A673 (cell line): Measurements from ENCODE around the gene SND1. TPM values are rescaled to one million over a fixed set of nuclear protein-coding genes. Genes with fewer than 3 reads are reported as not detected.

Experiments used
- BruUV-seq: library from RNA; stranded (reverse); fragments of 400-500 nt; replicated peaks from 2 replicates; lab custom pipeline; 2021; lab: Mats Ljungman, UMichigan
- CTCF ChIA-PET: fragments of 300-600 bp; sonication (Branson Sonifier 250); formaldehyde crosslinking; loops from one replicate; lab custom pipeline; 2022; ENCODE audit warnings: antibody characterized with exemption; lab: Charles Lee
- POLR2A ChIA-PET: fragments of 300-600 bp; sonication (Branson Sonifier 250); formaldehyde crosslinking; loops from one replicate; lab custom pipeline; 2022; ENCODE audit warnings: antibody characterized with exemption; ENCODE audit not compliant: low non-redundant PET; lab: Charles Lee
- DNase-seq: peaks from one replicate; pipeline ENCODE4 v3.0.0-alpha.2; 2015; ENCODE audit warnings: low spot score
- H3K27ac ChIP-seq: fragments of 200-600 bp; sonication (generic); 2 replicates; pipeline ENCODE4 v1.5.1; 2016; ENCODE audit warnings: mixed run types, low read depth, mild to moderate bottlenecking, mixed read lengths, antibody characterized with exemption, low read length; ENCODE audit not compliant: poor library complexity, severe bottlenecking
- H3K27me3 ChIP-seq: fragments of 200-600 bp; sonication (generic); replicated peaks from 2 replicates; pipeline ENCODE4 v1.6.1; 2017; ENCODE audit warnings: mixed run types, low read depth, mild to moderate bottlenecking, mixed read lengths, antibody characterized with exemption, low read length; ENCODE audit not compliant: insufficient read depth, poor library complexity
- H3K36me3 ChIP-seq: fragments of 200-600 bp; sonication (generic); 2 replicates; pipeline ENCODE4 v1.6.1; 2016; ENCODE audit warnings: mixed run types, mild to moderate bottlenecking, mixed read lengths, antibody characterized with exemption, low read length; ENCODE audit not compliant: insufficient read depth, poor library complexity, severe bottlenecking
- H3K4me1 ChIP-seq: fragments of 200-600 bp; sonication (generic); 2 replicates; pipeline ENCODE4 v1.6.1; 2017; ENCODE audit warnings: mixed run types, mild to moderate bottlenecking, mixed read lengths, antibody characterized with exemption, low read length; ENCODE audit not compliant: insufficient read depth, poor library complexity, severe bottlenecking
- H3K4me3 ChIP-seq: fragments of 200-600 bp; sonication (generic); 2 replicates; pipeline ENCODE4 v1.5.1; 2016; ENCODE audit warnings: low read depth, mixed run types, mild to moderate bottlenecking, mixed read lengths, low read length; ENCODE audit not compliant: poor library complexity, severe bottlenecking
- H3K9me3 ChIP-seq: fragments of 200-600 bp; sonication (generic); 2 replicates; pipeline ENCODE4 v1.6.1; 2016; ENCODE audit warnings: mixed run types, low read depth, mild to moderate bottlenecking, mixed read lengths, antibody characterized with exemption, low read length; ENCODE audit not compliant: poor library complexity, severe bottlenecking
- CTCF ChIP-seq: fragments of 300-800, 200-600 bp; sonication (generic); conservative IDR thresholded peaks from 2 replicates; pipeline ENCODE4 v1.5.1; 2017; ENCODE audit warnings: low read depth, mild to moderate bottlenecking, antibody characterized with exemption, low read length, moderate library complexity, mixed read lengths
- EZH2 ChIP-seq: fragments of 200-600 bp; sonication (generic); IDR thresholded peaks from 2 replicates; pipeline ENCODE4 v1.6.1; 2017; ENCODE audit warnings: borderline replicate concordance, low read depth, mild to moderate bottlenecking, mixed read lengths, antibody characterized with exemption, low read length; ENCODE audit not compliant: poor library complexity, severe bottlenecking
- intact Hi-C: fragments of 100-400 bp; cut with micrococcal nuclease; formaldehyde crosslinking; loops from one replicate; pipeline ENCODE4 v1.10.0; 2022; ENCODE audit not compliant: unreplicated experiment
- total RNA-seq: library from RNA; stranded (reverse); gene quantifications from 2 replicates; pipeline ENCODE4 v1.2.3, GENCODE V29; 2021

SND1 gene
- total RNA-seq, 1 experiment from 2014 or later = 177 TPM

DNA sequence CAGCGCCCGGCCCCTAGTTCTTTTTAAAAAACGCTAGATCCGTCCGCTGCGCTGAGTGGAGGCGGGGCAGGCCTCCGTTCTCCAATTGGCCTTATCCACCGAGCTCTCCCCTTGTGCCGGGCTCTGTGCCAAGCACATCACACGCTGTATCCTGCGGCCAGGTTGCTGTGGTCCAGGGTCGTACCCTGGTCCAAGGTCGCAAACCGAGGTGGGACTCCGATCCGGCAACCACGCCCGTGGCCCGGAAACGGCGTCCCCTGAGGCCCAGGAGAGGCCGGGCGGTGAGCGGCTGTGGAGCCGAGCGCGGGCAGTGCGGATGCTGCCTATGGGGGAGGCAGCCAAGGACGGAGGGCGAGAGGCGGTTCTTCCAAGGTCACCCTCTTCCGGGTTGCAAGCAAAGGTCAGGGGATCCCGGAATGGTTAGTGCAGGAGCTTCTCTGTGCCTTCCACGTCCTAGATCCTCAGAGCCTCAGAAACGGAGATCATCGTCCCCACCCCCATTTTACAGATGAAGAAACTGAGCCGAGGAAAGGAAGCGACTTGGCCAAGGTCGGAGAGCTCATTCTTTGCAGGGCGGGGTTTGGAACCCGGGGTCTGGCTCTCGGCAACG is 451.6 kb downstream of the SND1 start:
- H3K27ac ChIP-seq = no peak overlapping the region
- BruUV-seq = no TSS peak
- no peak for DNase-seq
- H3K9me3 ChIP-seq = no peaks in the 10 kb centered on the region
- no peak for TF ChIP-seq EZH2
- no peak for TF ChIP-seq CTCF
- H3K36me3 ChIP-seq = no peaks in the 10 kb centered on the region
- peak overlapping the region; percentile 40 for H3K4me3 ChIP-seq
- intact Hi-C loops = no loop called here
- H3K27me3 ChIP-seq = peaks cover 9% of the 10 kb centered on the region
- ChIA-PET POLR2A (interaction anchor here (0.5 kb wide), 1 partner anchor 305 kb away, joined by 4 read pairs; no protein-coding TSS in a partner anchor), CTCF (no interaction called here)
- H3K4me1 ChIP-seq = peaks cover 9% of the 10 kb centered on the region

- BruUV-seq = no TSS peak
- Histone ChIP-seq H3K27me3 (peaks cover 9% of the 10 kb centered on the region), H3K4me3 (peak overlapping the region; percentile 40), H3K9me3 (no peaks in the 10 kb centered on the region), H3K36me3 (no peaks in the 10 kb centered on the region), H3K27ac (no peak overlapping the region), H3K4me1 (peaks cover 9% of the 10 kb centered on the region)
- ChIA-PET POLR2A (interaction anchor here (0.5 kb wide), 1 partner anchor 306 kb away, joined by 4 read pairs; no protein-coding TSS in a partner anchor), CTCF (no interaction called here)
- intact Hi-C loops = no loop called here
- TF ChIP-seq EZH2 (no peak), CTCF (no peak)
- DNase-seq = peak; percentile 49
Measured at GRCh38 chr7:128104108-128104742, 452.2 kb downstream of the SND1 start.

DNA sequence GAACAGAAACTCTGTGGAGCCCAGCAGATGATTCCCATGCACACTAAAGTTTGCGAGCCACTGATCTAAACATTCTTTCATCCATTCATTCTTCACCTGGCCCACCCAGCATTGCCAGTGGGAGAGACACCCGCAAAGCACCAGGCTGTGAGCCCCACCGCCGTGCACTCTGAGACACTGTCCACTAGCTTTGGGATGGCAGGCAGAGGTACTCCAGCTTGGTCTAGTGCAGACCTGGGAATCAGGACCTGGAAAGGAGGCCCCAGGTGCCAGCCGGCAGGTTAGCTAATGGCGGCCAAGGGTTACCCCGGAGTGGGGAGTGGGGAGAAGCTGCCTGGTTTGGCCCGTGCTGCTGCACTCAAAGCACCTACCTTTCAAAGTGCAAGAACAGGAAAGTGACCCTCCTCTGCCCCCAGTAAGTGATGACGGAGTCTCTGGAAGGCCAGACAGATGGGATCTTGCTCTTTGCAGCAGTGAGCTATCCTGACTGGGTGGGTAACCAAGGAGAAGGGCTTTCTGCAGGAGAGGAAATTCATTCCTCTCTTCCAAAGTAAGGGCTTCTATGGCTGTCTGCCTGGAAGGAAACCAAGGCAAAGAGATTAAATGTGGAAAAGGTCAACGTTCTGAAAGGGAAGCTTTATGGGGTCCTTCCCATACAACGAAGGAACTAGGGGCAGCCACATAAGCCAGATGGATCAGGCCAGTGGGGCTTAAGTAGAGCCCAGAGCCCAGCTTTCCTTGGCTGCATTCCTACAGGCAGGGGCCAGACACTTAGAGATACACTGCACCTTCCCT is 453.4 kb downstream of the SND1 start:
- POLR2A ChIA-PET = interaction anchor here (0.5 kb wide), 1 partner anchor 167 kb away, joined by 3 read pairs; no protein-coding TSS in a partner anchor

More for the DNA sequence above, 453.4 kb downstream of the SND1 start:
- intact Hi-C loops = no loop called here
- peaks cover 9% of the 10 kb centered on the region for H3K4me1 ChIP-seq
- no TSS peak for BruUV-seq
- H3K4me3 ChIP-seq = no peak overlapping the region
- H3K27ac ChIP-seq = no peak overlapping the region
- H3K9me3 ChIP-seq = no peaks in the 10 kb centered on the region
- peaks cover 9% of the 10 kb centered on the region for H3K27me3 ChIP-seq
- CTCF ChIA-PET = no interaction called here
- TF ChIP-seq CTCF = no peak
- no peak for TF ChIP-seq EZH2
- no peaks in the 10 kb centered on the region for H3K36me3 ChIP-seq
- no peak for DNase-seq
